ENCODE data around the gene TSKS.
A peak's percentile ranks its signal among the peaks of the same experiment; 100 is the strongest.
"Not testable (repeated sequence)": the region's sequence is repeated elsewhere in the genome, so short reads cannot be mapped to it uniquely, and the experiment has no call there.

The TSKS gene

DNA sequence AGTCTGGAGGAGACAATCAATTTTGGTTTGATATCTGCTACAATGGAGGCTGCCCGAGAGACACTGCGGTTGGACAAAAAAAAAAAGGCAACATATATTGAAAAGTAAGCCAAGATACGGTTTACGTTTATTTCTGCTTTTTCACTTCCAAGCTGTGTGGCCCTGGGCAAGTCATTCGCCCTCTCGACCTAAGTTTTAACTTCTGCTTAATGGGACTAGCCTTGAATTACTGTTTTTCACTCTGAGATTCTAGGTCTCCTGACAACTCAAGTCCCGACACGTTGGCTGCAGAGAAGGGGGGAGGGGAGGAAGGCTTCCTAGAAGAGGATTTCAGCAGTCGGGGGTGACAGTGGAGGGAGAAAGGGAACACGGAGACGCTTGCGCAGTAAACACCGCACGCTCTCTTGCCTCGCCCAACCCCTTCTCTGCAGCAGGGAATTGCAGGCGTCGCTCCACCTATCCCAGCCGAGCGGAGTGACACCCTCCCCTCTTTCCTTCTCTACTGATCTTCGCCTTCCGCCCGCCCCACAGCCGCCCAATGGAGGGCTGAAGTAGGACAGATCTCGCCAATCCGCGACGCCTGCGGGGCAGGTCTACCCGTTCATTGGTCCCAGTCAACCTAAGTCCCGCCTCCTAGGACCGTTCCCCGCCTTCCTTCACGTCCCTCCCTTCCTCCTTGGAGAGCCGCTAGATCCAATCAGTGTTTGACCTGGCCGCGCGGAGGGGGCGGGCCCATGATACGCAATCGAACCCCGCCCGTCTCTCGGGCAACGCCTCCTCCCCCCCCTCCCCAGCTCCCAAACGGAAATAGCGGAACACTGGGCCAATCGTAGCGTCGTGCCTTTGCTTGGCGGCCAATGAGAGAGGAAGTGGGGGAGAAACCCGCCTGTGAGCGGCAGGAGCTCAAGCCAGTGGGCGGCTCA, 3.2 kb upstream of the TSKS start:
- peak; percentile 99 for FAIRE-seq

- no peak for FAIRE-seq
Measured at GRCh38 chr19:49764341-49764740, 1.2 kb upstream of the TSKS start.

DNA sequence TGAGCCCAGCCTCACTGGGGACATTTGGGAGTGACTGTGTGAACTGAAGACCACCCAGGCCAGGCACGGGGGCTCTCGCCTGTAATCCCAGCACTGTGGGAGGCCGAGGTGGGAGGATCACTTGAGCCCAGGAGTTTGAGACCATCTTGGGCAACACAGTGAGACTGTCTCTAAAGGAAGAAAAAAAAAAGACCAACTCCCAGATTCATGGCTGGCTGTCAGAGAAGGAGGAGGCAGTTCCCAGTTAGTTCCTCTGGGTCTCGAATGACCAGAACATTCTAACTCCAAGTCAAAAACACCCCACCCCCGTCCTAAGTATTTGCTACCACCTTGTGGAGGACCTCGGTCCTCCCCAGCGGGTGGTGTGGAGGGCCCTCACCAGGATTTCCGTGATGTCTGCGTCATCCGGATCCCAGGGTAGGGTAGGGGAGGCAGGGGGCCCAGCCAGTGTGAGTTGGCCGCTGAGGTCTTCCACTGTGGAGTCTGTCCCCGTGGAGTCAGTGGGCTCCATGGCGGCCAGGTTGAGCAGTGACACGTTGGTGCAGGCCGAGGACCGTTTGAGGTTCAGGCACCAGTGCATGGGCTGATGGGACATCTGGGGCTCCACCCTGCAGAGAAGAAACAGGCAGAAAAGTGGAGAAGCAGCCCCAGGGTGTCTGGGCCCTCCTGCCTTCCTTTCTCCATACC, 1.3 kb downstream of the TSKS start:
- FAIRE-seq = no peak

- no peak for FAIRE-seq
Measured at GRCh38 chr19:49761249-49761624, 1.9 kb downstream of the TSKS start.

GRCh38 chr19:49758292-49758691, 4.8 kb downstream of the TSKS start:
- FAIRE-seq = no peak

DNA sequence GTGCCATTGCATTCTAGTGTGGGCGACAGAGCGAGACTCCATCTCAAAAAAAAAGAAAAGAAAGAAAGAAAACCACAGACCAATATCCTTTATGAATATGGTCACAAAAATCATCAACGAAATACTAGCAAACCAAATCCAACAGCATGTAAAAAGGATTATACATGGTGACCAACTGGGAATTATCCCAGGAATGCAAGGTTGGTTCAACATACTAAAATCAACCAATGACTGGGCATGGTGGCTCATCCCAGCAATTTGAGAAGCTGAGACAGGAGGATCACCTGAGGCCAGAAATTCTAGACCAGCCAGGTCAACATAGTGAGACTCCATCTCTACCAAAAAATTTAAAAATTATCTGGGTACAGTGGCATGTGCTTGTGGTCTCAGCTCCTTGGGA, 7.2 kb downstream of the TSKS start:
- no peak for FAIRE-seq

DNA sequence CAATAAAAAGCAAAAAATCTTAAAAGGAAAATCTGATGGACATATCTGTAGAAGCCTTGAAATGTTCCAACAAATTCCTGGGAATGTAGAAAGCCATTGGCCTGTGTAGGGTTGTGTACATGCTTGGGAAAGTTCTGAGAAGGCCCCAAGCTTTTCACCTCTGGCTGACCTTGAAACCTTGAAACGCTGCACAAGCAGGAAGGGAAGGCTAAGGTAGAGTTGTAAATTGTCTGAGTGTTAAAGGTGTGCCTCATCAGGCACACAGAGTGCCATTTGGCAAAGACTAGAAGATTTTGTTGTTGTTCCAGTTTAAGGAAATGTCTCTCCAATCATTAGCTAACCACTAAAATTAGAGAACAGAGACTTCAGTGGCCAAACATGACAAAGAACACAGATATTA, 10.4 kb downstream of the TSKS start:
- no peak for FAIRE-seq

DNA sequence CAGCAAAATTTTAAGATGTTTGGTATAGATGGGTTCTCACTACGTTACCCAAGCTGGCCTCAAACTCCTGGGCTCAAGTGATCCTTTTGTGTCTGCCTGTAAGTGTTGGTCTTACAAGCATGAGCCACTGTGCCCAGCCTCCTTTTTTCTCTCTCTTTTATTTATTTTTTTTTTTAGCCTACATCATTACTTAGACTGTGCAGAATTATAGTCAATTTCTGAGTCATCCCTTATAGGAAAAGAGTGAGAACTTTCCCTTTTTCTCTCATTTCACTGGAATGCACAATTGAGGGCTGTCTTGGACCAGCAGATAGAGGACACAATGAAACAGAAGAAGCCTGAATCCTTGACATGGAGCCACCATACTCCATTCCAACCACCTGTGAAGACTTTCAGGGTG, 13.3 kb downstream of the TSKS start:
- FAIRE-seq = no peak

GRCh38 chr19:49749055-49749716, 13.9 kb downstream of the TSKS start:
- FAIRE-seq = no peak

- FAIRE-seq = no peak
Measured at GRCh38 chr19:49746206-49746958, 16.7 kb downstream of the TSKS start.

- no peak for FAIRE-seq
Measured at GRCh38 chr19:49744946-49745381, 18.1 kb downstream of the TSKS start.

- no peak for FAIRE-seq
Measured at GRCh38 chr19:49741210-49741844, 21.8 kb downstream of the TSKS start.

DNA sequence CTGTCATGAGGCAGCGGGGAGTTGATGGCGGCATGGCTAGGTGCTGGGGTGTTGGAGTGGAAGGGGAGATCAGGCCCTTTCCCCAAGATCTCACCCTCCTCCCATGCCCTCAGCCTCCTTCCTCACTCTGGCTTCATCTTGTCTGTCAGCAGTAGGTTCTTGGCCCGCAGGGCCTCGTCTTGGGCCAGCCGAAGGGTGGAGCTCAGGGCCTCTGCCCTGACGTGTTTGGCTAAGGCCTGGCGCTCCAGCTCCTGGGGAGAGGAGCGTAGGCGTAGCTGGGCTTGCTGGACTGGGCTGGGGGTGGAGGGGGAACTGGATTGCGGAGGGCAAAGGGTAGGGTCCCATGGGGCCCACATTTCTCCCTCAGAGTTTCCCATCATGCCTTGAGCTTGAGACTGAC, 23.2 kb downstream of the TSKS start:
- FAIRE-seq = no peak

- FAIRE-seq = no peak
Measured at GRCh38 chr19:49739098-49739497, 24.0 kb downstream of the TSKS start.

- FAIRE-seq = no peak
Measured at GRCh38 chr19:49738268-49738667, 24.8 kb downstream of the TSKS start.

- FAIRE-seq = no peak
Measured at GRCh38 chr19:49730166-49730565, 32.9 kb downstream of the TSKS start.

DNA sequence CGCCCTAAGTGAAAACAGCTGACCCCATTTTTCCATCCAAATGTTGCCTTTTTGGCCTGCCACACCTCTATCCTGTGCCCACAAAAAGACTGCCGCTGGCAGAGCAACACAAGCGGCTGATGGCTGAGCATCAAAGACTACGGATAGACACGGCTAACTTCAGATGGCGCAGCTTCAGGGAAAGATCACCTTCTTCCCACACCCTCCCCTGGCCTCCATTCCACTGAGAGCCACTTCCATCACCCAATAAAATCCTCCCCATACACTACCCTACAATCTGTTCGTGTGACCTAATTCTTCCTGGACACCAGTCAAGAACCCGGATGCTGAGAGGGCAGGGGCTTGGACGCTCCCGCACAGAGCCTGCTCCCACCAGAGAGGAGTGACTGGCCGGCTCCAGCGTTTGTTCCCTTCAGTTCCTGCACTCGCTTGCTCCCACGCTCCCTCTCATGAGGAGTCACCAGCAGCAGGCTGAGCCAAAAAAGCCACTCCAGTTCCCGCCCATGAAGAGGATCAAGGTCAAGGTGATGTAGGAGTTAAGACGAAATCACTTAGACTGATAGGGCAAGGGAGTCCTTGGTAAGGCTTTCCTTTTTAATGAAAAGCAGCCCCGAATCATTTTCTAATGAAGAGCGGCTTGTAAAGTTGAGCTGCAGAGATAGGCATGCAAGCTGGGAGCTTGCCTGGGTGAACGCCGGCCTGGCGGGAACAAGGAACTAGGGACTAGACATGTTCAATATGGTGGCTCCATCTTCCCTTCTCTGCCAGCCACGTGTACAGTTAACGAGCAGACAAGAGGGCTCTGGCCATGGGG, 35.7 kb downstream of the TSKS start:
- no peak for FAIRE-seq

- not testable (repeated sequence) for FAIRE-seq
Measured at GRCh38 chr19:49719420-49719819, 43.7 kb downstream of the TSKS start.

GRCh38 chr19:49718991-49719390, 44.1 kb downstream of the TSKS start:
- FAIRE-seq = no peak

DNA sequence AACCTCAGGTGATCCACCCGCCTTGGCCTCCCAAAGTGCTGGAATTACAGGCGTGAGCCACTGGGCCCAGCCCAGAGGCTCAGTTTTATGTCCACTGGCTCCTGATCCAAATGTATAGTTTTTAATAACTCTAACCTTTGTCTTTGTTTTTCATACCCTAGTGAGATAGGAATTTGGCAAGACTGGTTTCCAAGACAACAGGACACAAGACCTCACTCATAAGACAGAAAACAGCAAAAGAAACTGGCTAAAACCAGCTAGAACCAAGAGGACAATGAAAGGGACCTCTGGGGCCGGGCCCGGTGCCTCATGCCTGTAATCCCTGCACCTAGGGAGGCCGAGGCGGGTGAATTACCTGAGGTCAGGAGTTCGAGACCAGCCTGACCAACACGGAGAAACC, 44.6 kb downstream of the TSKS start:
- FAIRE-seq = no peak

- no peak for FAIRE-seq
Measured at GRCh38 chr19:49716154-49716553, 47.0 kb downstream of the TSKS start.
